Activated CD8-positive, alpha-beta memory T cell treated with anti-CD3 and anti-CD28 coated beads, Interleukin-2, amount 50 U/mL, for 48 hours (primary cell): ENCODE data around the gene TMTC1.

Source experiments
- DNase-seq: peaks from one replicate; pipeline ENCODE4 v3.0.0-alpha.2; 2020

TMTC1 gene

DNA sequence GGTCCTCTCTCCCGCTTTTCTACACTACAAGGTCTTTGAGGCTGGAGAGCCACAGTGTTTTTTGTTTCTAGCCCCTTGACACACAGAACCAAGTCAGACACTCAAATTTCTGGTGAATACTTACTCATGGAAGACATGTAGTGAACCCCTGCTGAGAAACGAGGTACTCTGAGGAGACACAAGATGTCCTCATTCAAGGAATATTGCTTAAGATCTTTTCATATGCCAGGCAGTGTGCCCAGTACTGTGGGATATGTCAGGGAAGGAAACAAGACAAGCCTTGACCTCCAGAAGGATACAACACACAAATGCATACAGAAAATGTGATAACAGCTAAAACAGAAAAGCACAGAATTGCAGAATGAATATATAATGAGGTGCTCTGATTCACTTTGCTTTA is 75.9 kb downstream of the TMTC1 start:
- DNase-seq, result no peak

DNA sequence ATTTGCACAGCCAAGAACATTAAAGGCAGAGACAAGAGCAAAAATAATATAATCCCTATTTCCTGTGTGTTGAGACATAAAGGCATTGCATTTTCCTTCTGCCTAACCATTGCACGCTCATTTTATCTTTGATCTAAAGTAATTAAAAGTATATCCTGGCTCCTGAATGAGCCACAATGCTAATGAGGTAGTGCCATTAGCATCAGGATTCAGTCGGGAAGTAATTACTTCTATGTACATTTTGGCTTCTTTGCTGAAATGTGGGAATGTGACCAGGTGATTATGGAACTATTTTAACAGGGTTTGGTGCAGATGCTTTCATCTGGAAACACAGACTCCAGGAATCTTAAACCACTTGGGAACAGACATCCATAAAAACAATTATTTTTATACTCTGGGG is 77.4 kb downstream of the TMTC1 start:
- DNase-seq, result no peak

GRCh38 chr12:29703528-29703927 is 80.2 kb downstream of the TMTC1 start:
- no peak for DNase-seq

DNA sequence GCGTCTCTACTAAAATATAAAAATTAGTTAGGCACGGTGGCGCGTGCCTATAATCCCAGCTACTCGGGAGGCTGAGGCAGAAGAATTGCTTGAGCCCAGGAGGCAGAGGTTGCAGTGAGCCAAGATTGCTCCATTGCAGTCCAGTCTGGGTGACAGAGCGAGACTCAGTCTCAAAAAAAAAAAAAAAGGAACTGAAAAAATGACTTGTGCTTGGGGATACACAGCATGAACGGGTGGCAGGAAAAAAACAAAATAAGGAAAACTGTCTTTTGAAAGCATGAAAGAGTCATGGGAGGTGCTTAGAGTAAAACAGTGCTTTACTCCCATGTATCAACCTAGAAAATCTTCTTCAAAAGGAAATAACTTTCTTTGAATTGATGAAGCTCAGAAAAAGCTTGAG is 80.8 kb downstream of the TMTC1 start:
- no peak for DNase-seq

- no peak for DNase-seq
These were observed 81.5 kb downstream of the TMTC1 start for GRCh38 chr12:29702222-29702621.

- no peak for DNase-seq
These were observed 82.8 kb downstream of the TMTC1 start for GRCh38 chr12:29700761-29701481.

- no peak for DNase-seq
These were observed 85.0 kb downstream of the TMTC1 start for GRCh38 chr12:29698756-29699155.

DNA sequence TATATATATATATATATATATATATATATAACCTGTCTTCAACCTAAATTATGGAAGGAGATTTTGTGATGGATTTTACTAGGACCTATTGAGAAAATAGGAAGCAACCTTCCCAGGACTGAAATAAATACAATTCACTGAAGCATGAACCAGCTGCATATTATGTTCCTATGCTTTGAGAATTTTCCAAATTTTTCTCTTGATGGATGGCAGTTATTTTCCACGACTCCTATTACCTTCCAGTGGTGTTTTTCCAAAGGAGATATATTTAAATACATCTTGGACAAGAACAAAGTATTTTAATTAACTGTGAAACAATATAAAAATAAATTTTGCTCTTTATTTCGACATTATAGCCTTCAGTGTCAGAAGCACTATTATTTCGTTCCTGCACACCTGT is 87.9 kb downstream of the TMTC1 start:
- DNase-seq, result no peak

- no peak for DNase-seq
These were observed 88.7 kb downstream of the TMTC1 start for GRCh38 chr12:29695026-29695425.

- no peak for DNase-seq
These were observed 89.7 kb downstream of the TMTC1 start for GRCh38 chr12:29694002-29694401.

- no peak for DNase-seq
These were observed 91.5 kb downstream of the TMTC1 start for GRCh38 chr12:29692237-29692636.

- DNase-seq, result no peak
These were observed 92.4 kb downstream of the TMTC1 start for GRCh38 chr12:29691161-29691854.

DNA sequence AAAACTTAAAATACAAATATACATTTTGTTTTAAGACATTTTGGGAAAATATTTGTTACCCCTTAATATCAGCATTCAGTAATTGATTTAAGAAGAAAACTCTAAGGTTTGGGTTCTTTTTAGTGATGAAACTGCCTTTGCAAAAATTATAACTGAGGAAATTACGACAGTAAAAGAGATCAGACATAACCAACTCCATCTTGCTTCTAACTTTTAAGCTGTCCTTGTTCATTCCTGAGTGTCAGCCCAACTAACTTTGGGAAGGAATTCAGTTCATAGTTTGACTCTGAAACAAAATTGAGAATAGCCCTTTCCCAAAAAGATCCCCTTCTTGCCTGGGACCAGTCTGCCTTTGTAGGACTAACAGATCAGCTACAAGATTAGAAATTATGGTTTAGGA is 93.0 kb downstream of the TMTC1 start:
- no peak for DNase-seq

DNA sequence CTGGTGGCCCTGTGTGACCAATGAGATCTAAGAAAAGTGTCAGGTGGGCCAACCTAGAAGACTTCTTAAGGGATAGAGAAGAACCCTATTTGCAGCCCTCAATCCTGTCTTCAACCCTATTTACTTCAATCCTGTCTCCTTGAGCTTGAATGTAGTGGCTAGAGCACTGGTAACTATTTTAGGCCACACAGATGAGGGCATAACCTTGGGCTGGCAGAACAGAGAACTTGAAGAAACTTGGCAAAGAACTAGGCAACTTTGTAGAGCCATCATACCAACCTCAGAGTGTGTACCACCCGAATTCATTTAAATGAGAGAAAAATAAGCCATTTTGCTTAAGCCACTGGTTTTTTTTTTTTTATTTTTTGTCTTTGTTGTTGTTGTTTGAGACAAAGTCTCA is 94.8 kb downstream of the TMTC1 start:
- DNase-seq, result no peak

DNA sequence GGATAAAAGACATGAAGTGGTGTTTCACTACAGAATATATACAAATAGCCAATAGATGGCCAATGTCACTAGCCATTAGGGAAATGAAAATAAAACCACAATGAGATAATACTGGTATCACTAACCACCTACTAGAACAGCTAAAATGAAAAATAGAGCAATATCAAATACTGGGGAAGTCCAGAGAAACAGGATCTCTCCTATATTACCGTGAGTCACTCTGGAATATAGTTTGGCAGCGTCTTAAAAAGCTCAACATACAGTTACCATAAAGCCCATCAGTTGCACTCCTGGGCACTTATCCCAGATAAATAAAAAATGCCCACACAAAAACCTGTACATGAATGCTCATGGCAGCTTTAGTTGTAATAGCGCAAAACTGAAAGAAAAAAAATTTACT is 101.7 kb downstream of the TMTC1 start:
- no peak for DNase-seq

DNA sequence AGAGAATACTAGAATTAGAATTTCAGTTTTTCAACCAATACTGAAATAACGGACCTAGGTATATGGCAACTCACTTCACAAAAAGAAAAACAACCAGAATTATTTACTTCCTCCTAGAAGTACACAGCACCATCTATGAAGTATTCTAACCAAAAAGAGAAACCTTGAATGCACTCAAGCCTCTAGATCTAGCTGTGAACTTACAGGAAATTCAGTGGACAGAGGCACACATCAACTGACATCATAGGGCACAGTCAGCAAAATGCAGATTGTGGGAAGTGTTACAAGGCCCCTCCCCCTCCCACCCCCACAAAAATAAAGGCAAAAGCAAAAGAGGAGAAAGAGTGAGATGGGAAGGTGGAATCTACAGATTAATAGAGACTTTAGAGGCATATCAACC is 102.4 kb downstream of the TMTC1 start:
- DNase-seq, result no peak

- DNase-seq, result no peak
These were observed 107.1 kb downstream of the TMTC1 start for GRCh38 chr12:29676676-29677075.

DNA sequence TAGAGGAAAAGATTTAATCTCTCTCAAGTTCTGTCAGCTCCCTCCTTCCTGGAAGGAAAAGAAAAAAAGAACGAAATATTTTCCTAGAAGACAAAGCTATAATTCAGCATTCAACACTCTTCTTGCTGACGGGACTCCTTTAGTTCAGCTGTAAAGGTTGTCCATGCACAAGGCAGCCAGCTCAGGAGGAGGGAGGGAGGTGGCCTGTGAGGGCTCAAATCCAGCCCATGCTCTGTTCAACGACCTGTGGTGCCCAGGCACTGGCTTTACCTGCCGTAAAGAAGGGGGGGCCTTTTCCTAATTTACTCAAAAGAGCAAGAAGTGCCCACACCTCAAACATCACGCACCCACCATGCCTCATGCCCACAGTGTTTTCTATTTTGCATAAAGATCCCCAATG is 109.3 kb downstream of the TMTC1 start:
- DNase-seq, result no peak

GRCh38 chr12:29673346-29673745 is 110.4 kb downstream of the TMTC1 start:
- DNase-seq, result no peak

DNA sequence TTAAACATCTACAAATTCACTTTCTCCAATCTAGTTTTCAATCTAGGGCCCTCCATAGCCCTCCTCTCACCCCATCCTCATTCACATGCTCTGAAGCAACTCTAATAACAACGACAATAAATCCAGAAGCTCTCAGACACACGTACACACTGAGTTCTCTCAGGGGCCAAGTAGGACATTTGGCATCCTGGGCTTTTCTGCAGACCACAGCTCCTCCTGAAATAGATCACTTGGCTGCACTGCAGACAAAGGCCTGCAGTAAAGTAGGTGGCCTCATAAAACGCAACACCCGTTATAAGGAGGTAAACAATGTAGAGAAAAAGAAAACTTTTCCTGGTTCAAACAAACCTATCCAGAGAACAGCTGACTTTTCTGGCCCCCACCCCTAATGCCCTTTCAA is 111.2 kb downstream of the TMTC1 start:
- no peak for DNase-seq

DNA sequence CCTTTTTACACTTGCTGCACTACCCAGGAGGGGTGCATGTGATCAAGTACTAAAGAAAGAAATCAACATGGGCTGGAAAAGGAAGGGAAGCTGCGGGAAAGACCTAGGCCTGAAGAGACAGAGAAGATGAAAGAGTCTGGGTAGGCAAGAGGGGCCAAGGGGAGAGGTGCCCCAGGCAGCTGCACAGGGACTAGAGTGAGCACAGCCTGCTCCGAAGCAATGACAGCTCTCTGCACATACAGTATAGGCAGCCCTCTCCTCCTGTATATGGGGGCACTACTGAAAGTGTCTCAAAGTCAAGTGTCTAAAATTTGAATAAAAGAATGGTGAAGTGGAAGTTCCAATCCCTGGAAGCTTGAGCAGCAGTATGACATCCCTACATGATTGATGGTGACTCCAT is 112.0 kb downstream of the TMTC1 start:
- DNase-seq, result no peak

GRCh38 chr12:29667011-29667410 is 116.7 kb downstream of the TMTC1 start:
- no peak for DNase-seq

GRCh38 chr12:29665107-29665506 is 118.6 kb downstream of the TMTC1 start:
- DNase-seq, result no peak

DNA sequence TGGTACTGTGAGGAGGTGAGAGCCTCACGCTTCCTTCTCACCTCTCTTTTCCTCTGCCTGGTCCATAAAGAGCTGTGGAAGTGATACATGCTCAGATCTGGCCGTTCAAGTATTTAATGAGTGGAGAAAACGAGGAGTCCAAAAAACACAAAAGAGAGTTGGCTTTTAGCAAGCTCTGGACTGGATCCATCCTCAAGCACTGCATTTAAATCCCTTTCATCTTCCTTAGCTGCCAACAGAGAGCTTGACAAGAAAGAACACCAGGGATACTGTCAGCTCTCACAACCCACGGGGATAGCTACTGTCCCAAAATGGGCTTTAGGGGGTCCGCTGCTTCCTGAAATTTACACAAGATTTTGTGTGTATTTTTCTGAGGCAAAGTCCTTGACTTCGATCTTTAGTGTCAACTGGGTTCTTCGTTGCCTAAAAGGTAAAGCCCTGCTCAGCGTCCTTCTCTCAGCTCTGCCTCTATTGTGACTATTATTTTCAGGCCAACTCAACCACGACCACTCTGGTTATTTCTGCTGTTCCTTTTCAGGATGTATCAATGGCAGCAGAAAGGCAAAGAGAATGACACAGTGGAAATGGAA is 120.9 kb downstream of the TMTC1 start:
- no peak for DNase-seq

- no peak for DNase-seq
These were observed 122.9 kb downstream of the TMTC1 start for GRCh38 chr12:29660847-29661246.
